HepG2 (cell line): ENCODE results near the gene TRIM54. TPM values are rescaled to one million over a fixed set of nuclear protein-coding genes. Genes with fewer than 3 reads are reported as not detected.

Experiments
- ADNP ChIP-seq: sonication (generic); formaldehyde crosslinking; IDR thresholded peaks from 2 replicates; pipeline ENCODE4 v1.4.0; 2020; ENCODE audit warnings: missing genetic modification reagents
- ASH2L ChIP-seq: fragments of 300-600, 200-600 bp; sonication (generic); IDR thresholded peaks from 2 replicates; pipeline ENCODE4 v1.7.0; 2017; ENCODE audit warnings: low read depth, mild to moderate bottlenecking, moderate library complexity, mixed read lengths, low read length; ENCODE audit not compliant: insufficient read length
- CENPBD1 ChIP-seq: sonication (generic); formaldehyde crosslinking; IDR thresholded peaks from 2 replicates; pipeline ENCODE4 v1.8.0; 2022; ENCODE audit warnings: missing genetic modification reagents, low read depth, mild to moderate bottlenecking, borderline replicate concordance
- ELK4 ChIP-seq: sonication (generic); formaldehyde crosslinking; IDR thresholded peaks from 2 replicates; pipeline ENCODE4 v1.9.0; 2021; ENCODE audit warnings: missing genetic modification reagents, borderline replicate concordance
- HNRNPL ChIP-seq: fragments of 200-400 bp; formaldehyde crosslinking; IDR thresholded peaks from 2 replicates; pipeline ENCODE4 v1.6.1; 2017; ENCODE audit warnings: mild to moderate bottlenecking, low read depth, low read length
- MED1 ChIP-seq: sonication (generic); formaldehyde crosslinking; IDR thresholded peaks from 2 replicates; pipeline ENCODE4 v1.4.0; 2020; ENCODE audit warnings: missing genetic modification reagents
- NFAT5 ChIP-seq: sonication (generic); formaldehyde crosslinking; IDR thresholded peaks from 2 replicates; pipeline ENCODE4 v1.4.0; 2020; ENCODE audit warnings: missing genetic modification reagents
- PRPF4 ChIP-seq: fragments of 200-400 bp; formaldehyde crosslinking; IDR thresholded peaks from 2 replicates; pipeline ENCODE4 v1.6.1; 2016; ENCODE audit warnings: low read length, low read depth; ENCODE audit not compliant: poor library complexity, severe bottlenecking
- RELA ChIP-seq: sonication (generic); formaldehyde crosslinking; IDR thresholded peaks from 2 replicates; pipeline ENCODE4 v1.4.0; 2020; ENCODE audit warnings: missing genetic modification reagents
- SAP130 ChIP-seq: IDR thresholded peaks from 2 replicates; pipeline ENCODE4 v1.6.1; 2016; ENCODE audit warnings: low read depth
- SMARCC2 ChIP-seq: fragments of 450-650 bp; IDR thresholded peaks from 2 replicates; pipeline ENCODE4 v1.6.1; 2017; ENCODE audit warnings: antibody characterized with exemption, mild to moderate bottlenecking
- SP5 ChIP-seq: IDR thresholded peaks from 2 replicates; pipeline ENCODE4 v1.6.1; 2016; ENCODE audit warnings: low read depth, borderline replicate concordance
- STAG1 ChIP-seq: sonication (generic); formaldehyde crosslinking; IDR thresholded peaks from 2 replicates; pipeline ENCODE4 v1.4.0; 2020; ENCODE audit warnings: missing genetic modification reagents
- USF2 ChIP-seq, 2 experiments: sonication (generic) in 1 of 2; formaldehyde crosslinking in 1 of 2; IDR thresholded peaks; 2 replicates each; pipeline versions ENCODE4 v1.5.1 to v1.6.1; 2011 to 2020; ENCODE audit warnings: borderline replicate concordance in 1 of 2, low read depth in 1 of 2, low read length in 1 of 2, mild to moderate bottlenecking in 1 of 2, missing genetic modification reagents in 1 of 2, moderate library complexity in 1 of 2
- ZBTB3 ChIP-seq: sonication (generic); formaldehyde crosslinking; IDR thresholded peaks from 2 replicates; pipeline ENCODE4 v1.4.0; 2020; ENCODE audit warnings: low read depth, mild to moderate bottlenecking, moderate library complexity, missing genetic modification reagents, borderline replicate concordance
- ZNF225 ChIP-seq: sonication (generic); formaldehyde crosslinking; IDR thresholded peaks from 2 replicates; pipeline ENCODE4 v1.4.0; 2020; ENCODE audit warnings: mild to moderate bottlenecking, missing genetic modification reagents
- ZNF562 ChIP-seq: sonication (generic); formaldehyde crosslinking; IDR thresholded peaks from 2 replicates; pipeline ENCODE4 v1.8.0; 2022; ENCODE audit warnings: missing genetic modification reagents, borderline replicate concordance
- polyA plus RNA-seq, 8 experiments: library from polyadenylated mRNA; depleted of rRNA in 3 of 8; stranded (reverse) in 7 of 8; unstranded in 1 of 8; fragments of >200 nt; fragmentation: Illumina TruSeq in 4 of 8; extraction: Trizol in 4 of 8; gene quantifications; 2 replicates each; pipeline versions ENCODE4 v1.2.1 to v1.2.3, GENCODE V29; 2011 to 2016; ENCODE audit warnings: low read depth in 4 of 8, missing spikeins in 1 of 8, mixed read lengths in 1 of 8; ENCODE audit not compliant: insufficient read depth in 1 of 8
- total RNA-seq, 5 experiments: library from RNA; depleted of rRNA; stranded (reverse); fragments of >200 nt; fragmentation: Illumina TruSeq; extraction: Trizol; gene quantifications; 2 replicates each; pipeline ENCODE4 v1.2.3, GENCODE V29; 2016; ENCODE audit warnings: low read depth in 1 of 5
- TF ChIP-seq, protein P1 (sequence below): IDR thresholded peaks from 2 replicates; pipeline ENCODE4 v1.6.1; 2016; ENCODE audit warnings: missing compliant biosample characterization, missing genetic modification reagents, borderline replicate concordance

Gene TRIM54
- total and polyA plus RNA-seq, 2 of the 13 experiments (the other 11 are each of a cell fraction or from before 2014, with no cell fraction given) = 0.07 to 0.13 TPM

GRCh38 chr2:27264753-27265535, 17.3 kb upstream of the TRIM54 start (continued):
- peak; percentile 67 for TF ChIP-seq USF2 (IDR thresholded peaks at IDR 0.05; ENCODE audit: low read depth, low read length)
- peak; percentile 80; the same call in 1 of the 2 replicates for TF ChIP-seq USF2 (CRISPR knock-in tag; IDR thresholded peaks at IDR 0.05; ENCODE audit: borderline replicate concordance)
- peak; percentile 45; the same call in 1 of the 2 replicates for TF ChIP-seq ZBTB3 (CRISPR knock-in tag)
- TF ChIP-seq MED1 = peak; percentile 21; the same call in 1 of the 2 replicates
- no peak for TF ChIP-seq SMARCC2
- TF ChIP-seq ZNF225 = no peak
- no peak for TF ChIP-seq ADNP (CRISPR knock-in tag)
- peak; percentile 60 for TF ChIP-seq SAP130 (CRISPR knock-in tag)
- TF ChIP-seq, protein P1, sequence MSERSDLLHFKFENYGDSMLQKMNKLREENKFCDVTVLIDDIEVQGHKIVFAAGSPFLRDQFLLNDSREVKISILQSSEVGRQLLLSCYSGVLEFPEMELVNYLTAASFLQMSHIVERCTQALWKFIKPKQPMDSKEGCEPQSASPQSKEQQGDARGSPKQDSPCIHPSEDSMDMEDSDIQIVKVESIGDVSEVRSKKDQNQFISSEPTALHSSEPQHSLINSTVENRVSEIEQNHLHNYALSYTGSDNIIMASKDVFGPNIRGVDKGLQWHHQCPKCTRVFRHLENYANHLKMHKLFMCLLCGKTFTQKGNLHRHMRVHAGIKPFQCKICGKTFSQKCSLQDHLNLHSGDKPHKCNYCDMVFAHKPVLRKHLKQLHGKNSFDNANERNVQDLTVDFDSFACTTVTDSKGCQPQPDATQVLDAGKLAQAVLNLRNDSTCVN (CRISPR knock-in tag) = peak; percentile 26; the same call in 1 of the 2 replicates
- TF ChIP-seq NFAT5 (CRISPR knock-in tag) = peak; percentile 79; the same call in 1 of the 2 replicates
- peak; percentile 58 for TF ChIP-seq SP5
- TF ChIP-seq PRPF4 = no peak
- TF ChIP-seq CENPBD1 (CRISPR knock-in tag) = no peak
- TF ChIP-seq ZNF562 (CRISPR knock-in tag) = no peak
- TF ChIP-seq RELA (CRISPR knock-in tag) = peak; percentile 66; the same call in 1 of the 2 replicates
- TF ChIP-seq ELK4 (CRISPR knock-in tag) = peak; percentile 28; the same call in 1 of the 2 replicates
- peak; percentile 91 for TF ChIP-seq HNRNPL
- peak; percentile 64 for TF ChIP-seq STAG1 (CRISPR knock-in tag)
- TF ChIP-seq ASH2L = no peak
